Astrocyte (in vitro differentiated cells and primary cell): Measurements from ENCODE around the gene GPC5.

Experiments
- EZH2 ChIP-seq: IDR thresholded peaks from 2 replicates; pipeline ENCODE4 v1.6.1; 2012; ENCODE audit warnings: mild to moderate bottlenecking, low read length, inconsistent platforms; ENCODE audit not compliant: insufficient read depth
- TF ChIP-seq, protein P1 (sequence below): IDR thresholded peaks from 2 replicates; pipeline ENCODE4 v1.5.1; 2011; ENCODE audit warnings: low read depth, mild to moderate bottlenecking, inconsistent platforms, low read length, moderate library complexity; ENCODE audit not compliant: insufficient read depth

DNA sequence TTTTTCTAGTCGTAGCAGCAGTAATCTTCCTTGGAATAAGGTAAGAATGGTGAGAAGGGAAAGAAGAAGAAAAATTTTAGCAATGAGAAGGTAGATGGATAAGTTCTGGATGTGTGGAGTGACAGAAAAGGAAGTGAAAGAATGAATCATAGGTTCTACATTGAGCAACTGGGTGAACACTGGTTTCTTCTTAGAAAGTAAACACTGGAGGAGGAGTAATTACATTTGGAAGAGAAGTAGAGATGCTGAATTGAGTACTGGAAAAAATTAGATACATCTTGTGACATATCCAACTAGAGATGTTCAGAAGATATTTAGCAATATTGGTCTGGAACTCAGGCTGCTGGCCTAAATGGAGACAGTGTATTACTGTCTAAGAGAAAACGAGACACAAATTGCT is 148.5 kb downstream of the GPC5 start:
- TF ChIP-seq, protein P1, sequence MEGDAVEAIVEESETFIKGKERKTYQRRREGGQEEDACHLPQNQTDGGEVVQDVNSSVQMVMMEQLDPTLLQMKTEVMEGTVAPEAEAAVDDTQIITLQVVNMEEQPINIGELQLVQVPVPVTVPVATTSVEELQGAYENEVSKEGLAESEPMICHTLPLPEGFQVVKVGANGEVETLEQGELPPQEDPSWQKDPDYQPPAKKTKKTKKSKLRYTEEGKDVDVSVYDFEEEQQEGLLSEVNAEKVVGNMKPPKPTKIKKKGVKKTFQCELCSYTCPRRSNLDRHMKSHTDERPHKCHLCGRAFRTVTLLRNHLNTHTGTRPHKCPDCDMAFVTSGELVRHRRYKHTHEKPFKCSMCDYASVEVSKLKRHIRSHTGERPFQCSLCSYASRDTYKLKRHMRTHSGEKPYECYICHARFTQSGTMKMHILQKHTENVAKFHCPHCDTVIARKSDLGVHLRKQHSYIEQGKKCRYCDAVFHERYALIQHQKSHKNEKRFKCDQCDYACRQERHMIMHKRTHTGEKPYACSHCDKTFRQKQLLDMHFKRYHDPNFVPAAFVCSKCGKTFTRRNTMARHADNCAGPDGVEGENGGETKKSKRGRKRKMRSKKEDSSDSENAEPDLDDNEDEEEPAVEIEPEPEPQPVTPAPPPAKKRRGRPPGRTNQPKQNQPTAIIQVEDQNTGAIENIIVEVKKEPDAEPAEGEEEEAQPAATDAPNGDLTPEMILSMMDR, result no peak
- TF ChIP-seq EZH2, result no peak
